Heart left ventricle (tissue), 16 donors: ENCODE results near the gene FAM20B. TPM values are rescaled to one million over a fixed set of nuclear protein-coding genes. Genes with fewer than 3 reads are reported as not detected.

ENCODE experiments used
- ATAC-seq, 4 donors: fragments of 200-7000 bp; cut with Tn5 transposase; one replicate each; pipeline ENCODE4 v1.9.1; 2020 to 2022; ENCODE audit warnings: moderate library complexity in 4 of 4, mild to moderate bottlenecking in 3 of 4, moderate number of reproducible peaks in 1 of 4
- DNase-seq, 5 donors: peaks; one replicate each; pipeline ENCODE4 v3.0.0-alpha.2; 2020
- H3K27ac ChIP-seq, 12 donors: fragments of 200-600 bp; sonication (generic) in 4 of 12; one replicate each; pipeline versions ENCODE4 v1.5.0 to v1.8.0; 2016 to 2022; ENCODE audit warnings: mild to moderate bottlenecking in 2 of 12
- H3K27me3 ChIP-seq, 9 donors: fragments of 200-600 bp; sonication (generic) in 2 of 9; one replicate each; pipeline versions ENCODE4 v1.5.1 to v1.8.0; 2016 to 2022; ENCODE audit warnings: mild to moderate bottlenecking in 3 of 9
- H3K36me3 ChIP-seq, 9 donors: fragments of 200-600 bp; sonication (generic) in 2 of 9; one replicate each; pipeline versions ENCODE4 v1.5.0 to v1.8.0; 2018 to 2022; ENCODE audit warnings: mild to moderate bottlenecking in 2 of 9
- H3K4me1 ChIP-seq, 12 donors: fragments of 200-600 bp; sonication (generic) in 4 of 12; one replicate each; pipeline versions ENCODE4 v1.5.0 to v1.8.0; 2016 to 2022; ENCODE audit warnings: mild to moderate bottlenecking in 3 of 12
- H3K4me3 ChIP-seq, 12 donors: fragments of 200-600 bp; sonication (generic) in 4 of 12; one replicate each; pipeline versions ENCODE4 v1.5.0 to v1.8.0; 2017 to 2022; ENCODE audit warnings: mild to moderate bottlenecking in 9 of 12, moderate library complexity in 4 of 12
- H3K9me3 ChIP-seq, 12 donors: fragments of 200-600 bp; sonication (generic) in 4 of 12; one replicate each; pipeline versions ENCODE4 v1.5.0 to v1.8.0; 2016 to 2022; ENCODE audit warnings: mild to moderate bottlenecking in 1 of 12
- CTCF ChIP-seq, 12 donors: fragments of 200-600 bp; sonication (generic) in 4 of 12; IDR thresholded peaks; one replicate each; pipeline versions ENCODE4 v1.5.0 to v1.8.0; 2018 to 2022; ENCODE audit warnings: antibody characterized with exemption in 12 of 12, mild to moderate bottlenecking in 5 of 12
- POLR2A ChIP-seq, 2 donors: fragments of 450-650 bp; IDR thresholded peaks; one replicate each; pipeline ENCODE4 v1.6.1; 2017; ENCODE audit warnings: antibody characterized with exemption in 2 of 2, mild to moderate bottlenecking in 2 of 2, moderate library complexity in 2 of 2
- WGBS, 4 donors: extraction: QIAGEN DNeasy Blood & Tissue Kit in 2 of 4; methylation state at CpG; one replicate each; pipeline versions ENCODE4 v1.1.5 to v1.1.7; 2013 to 2018; 5-methylcytosine and 5-hydroxymethylcytosine counted together
- intact Hi-C, 10 donors: fragments of 100-400 bp; cut with DNase I; formaldehyde crosslinking; loops; one replicate each; pipeline versions ENCODE4 v1.11.1 to v1.14.2; 2022
- polyA plus RNA-seq, 2 donors: library from polyadenylated mRNA; stranded (reverse); fragments of 200-250 nt; gene quantifications; one replicate each; pipeline ENCODE4 v1.2.3, GENCODE V29; 2013
- total RNA-seq, 9 donors: library from RNA; depleted of rRNA in 2 of 9; stranded (reverse); fragments of >200 nt in 2 of 9; fragmentation: NEBNext Ultra II Directional in 3 of 9; extraction: Animal tissue kit (Norgen Biotek cat#: 25700) in 3 of 9; gene quantifications; one replicate each; pipeline versions ENCODE4 v1.1.0 to v1.2.4, GENCODE V29; 2016 to 2023
- donor health status: ischemic (EF 13 %, LVEDD 7.1; RV severe dilation, severe dysfunction).
- donor health status: healthy with polysubstance abuse.
- donor health status: DM: no; HTN: yes; CAD: no.
- donor health status: DM: no; HTN: no; CAD: no.
- donor health status: ischemic (EF 25% LVEDD 6.9; RV normal size, moderate dysfunction).
- donor health status: ischemic (EF 25% LVEDD 5.7; RV mildly dilated, moderate dysfunction).
- donor health status: healthy.
- donor health status: DM: yes; HTN: yes; CAD: no.
- donor health status: ischemic (EF 35%, LVEDD 5.7; RV mildly dilated, moderate dysfunction).
- donor health status: nonischemic (EF 11% LVEDD 7.7; RV severe dilation, severe dysfunction).
- donor health status: DM: yes; HTN: yes; CAD: no.
- donor health status: PGD.
- donor health status: ischemic (EF 29% LVEDD 5.4; RV normal size, mild dysfunction).
- donor health status: nonischemic (EF 23%, LVEDD 6.1; RV moderate dilation, normal function).

FAM20B gene
- total and polyA plus RNA-seq, 11 donors = 13.8 to 70.1 (median 52.6) TPM

GRCh38 chr1:179061360-179062282 lies 35.9 kb downstream of the FAM20B start:
- Histone ChIP-seq H3K36me3 (peaks cover 0 to 55% (median 39%) of the 10 kb centered on the region in 9 donors), H3K9me3 (no peaks in the 10 kb centered on the region), H3K4me3 (no peak overlapping the region), H3K27me3 (no peaks in the 10 kb centered on the region), H3K4me1 (peaks cover 0 to 6% (median 0%) of the 10 kb centered on the region in 12 donors), H3K27ac (no peak overlapping the region)
- DNase-seq (no peak), ATAC-seq (no peak)
- TF ChIP-seq CTCF (IDR thresholded peaks at IDR 0.05) (no peak), POLR2A (IDR thresholded peaks at IDR 0.05) (no peak)
- WGBS, 4 donors = 91 to 96% (median 95%) methylated on average over 8 of the region's 8 CpGs
- intact Hi-C loops = no loop called here

- Histone ChIP-seq H3K27me3 (no peaks in the 10 kb centered on the region), H3K9me3 (no peaks in the 10 kb centered on the region), H3K27ac (no peak overlapping the region), H3K4me3 (no peak overlapping the region), H3K36me3 (peaks cover 0 to 82% (median 60%) of the 10 kb centered on the region in 9 donors), H3K4me1 (no peaks in the 10 kb centered on the region)
- WGBS, 4 donors = 96 to 98% (median 97%) methylated on average over 4 of the region's 4 CpGs
- TF ChIP-seq CTCF (IDR thresholded peaks at IDR 0.05) (no peak), POLR2A (IDR thresholded peaks at IDR 0.05) (no peak)
- no peak for ATAC-seq
- no peak for DNase-seq
- intact Hi-C loops = no loop called here
Measured at GRCh38 chr1:179066471-179066870, 40.8 kb downstream of the FAM20B start.

- intact Hi-C loops = no loop called here
- no peaks in the 10 kb centered on the region for H3K27me3 ChIP-seq
- 79 to 89% (median 84%) methylated on average over 7 of the region's 7 CpGs for WGBS, 4 donors
- H3K9me3 ChIP-seq = no peaks in the 10 kb centered on the region
- H3K36me3 ChIP-seq = peaks cover 0 to 34% (median 18%) of the 10 kb centered on the region in 9 donors
- DNase-seq (no peak), ATAC-seq (no peak)
- peaks cover 0 to 16% (median 7%) of the 10 kb centered on the region in 12 donors for H3K4me1 ChIP-seq
- TF ChIP-seq POLR2A (IDR thresholded peaks at IDR 0.05) (no peak), CTCF (IDR thresholded peaks at IDR 0.05) (no peak)
- H3K4me3 ChIP-seq = no peak overlapping the region
- no peak overlapping the region for H3K27ac ChIP-seq
Measured at GRCh38 chr1:179077396-179077795, 51.7 kb downstream of the FAM20B start.

- TF ChIP-seq CTCF (IDR thresholded peaks at IDR 0.05) (peak; percentile 60 to 80 (median 71)), POLR2A (IDR thresholded peaks at IDR 0.05) (no peak)
- Histone ChIP-seq H3K4me1 (peaks cover 0 to 31% (median 16%) of the 10 kb centered on the region in 12 donors), H3K27me3 (no peaks in the 10 kb centered on the region), H3K27ac (no peak overlapping the region), H3K36me3 (peaks cover 0 to 15% (median 3%) of the 10 kb centered on the region in 9 donors), H3K4me3 (no peak overlapping the region), H3K9me3 (no peaks in the 10 kb centered on the region)
- peak in 3 of 4 donors; percentile 34 to 46 (median 44) for ATAC-seq
- DNase-seq = peak in 3 of 5 donors; percentile 38 to 58 (median 41)
- intact Hi-C loops = loop anchor here in 5 of 10 donors (1.0 to 2.0 kb wide), 6 partner anchors 116 to 290 kb away; partner anchors contain the start of gene SOAT1 (in 1 of the 5)
- WGBS, 4 donors = 50 to 57% (median 52%) methylated on average over 18 of the region's 18 CpGs
Measured at GRCh38 chr1:179079113-179079761, 53.5 kb downstream of the FAM20B start.
